Spinal cord (tissue), 10 donors: Measurements from ENCODE around the gene LTBP4. TPM values are rescaled to one million over a fixed set of nuclear protein-coding genes. Genes with fewer than 3 reads are reported as not detected.
"Not testable (repeated sequence)": the region's sequence is repeated elsewhere in the genome, so short reads cannot be mapped to it uniquely, and the experiment has no call there.

Source experiments
- DNase-seq, 6 donors: peaks; one replicate each; pipeline versions ENCODE4 v3.0.0 to v3.0.0-alpha.2; 2013 to 2015; ENCODE audit warnings: low spot score in 6 of 6, low read depth in 4 of 6
- H3K27ac ChIP-seq: one replicate; pipeline ENCODE4 v1.5.1; 2013; ENCODE audit warnings: low read depth, low read length, control low read depth
- H3K27me3 ChIP-seq: one replicate; pipeline ENCODE4 v1.6.1; 2013; ENCODE audit warnings: low read length; ENCODE audit not compliant: control insufficient read depth, insufficient read depth
- H3K36me3 ChIP-seq: one replicate; pipeline ENCODE4 v1.6.1; 2013; ENCODE audit warnings: low read length; ENCODE audit not compliant: control insufficient read depth, insufficient read depth
- H3K4me1 ChIP-seq: one replicate; pipeline ENCODE4 v1.6.1; 2013; ENCODE audit warnings: low read length; ENCODE audit not compliant: control insufficient read depth, insufficient read depth
- H3K4me3 ChIP-seq: one replicate; pipeline ENCODE4 v1.5.1; 2013; ENCODE audit warnings: low read depth, low read length, control low read depth
- H3K9me3 ChIP-seq: one replicate; pipeline ENCODE4 v1.6.1; 2013; ENCODE audit warnings: low read length; ENCODE audit not compliant: control insufficient read depth, insufficient read depth
- WGBS: methylation state at CpG from one replicate; pipeline ENCODE4 v1.1.5; 2013; ENCODE audit warnings: missing lambda C conversion rate; ENCODE audit not compliant: insufficient coverage; 5-methylcytosine and 5-hydroxymethylcytosine counted together
- polyA plus RNA-seq, 2 donors: library from polyadenylated mRNA; unstranded; fragments of 120-200 nt; gene quantifications; one replicate each; pipeline ENCODE4 v1.2.1, GENCODE V29; 2013; ENCODE audit not compliant: insufficient read length in 2 of 2
- total RNA-seq, 2 donors: library from RNA; depleted of rRNA in 1 of 2; stranded (reverse); fragments of 120-200 nt in 1 of 2; fragments of >200 nt in 1 of 2; gene quantifications; one replicate each; pipeline versions ENCODE4 v1.2.3 to v1.2.4, GENCODE V29; 2013 to 2014
- donor health status: healthy.

LTBP4 gene
- total and polyA plus RNA-seq, 4 donors = 57.5 to 141 (median 69.8) TPM

- H3K4me1 ChIP-seq = peaks cover 14% of the 10 kb centered on the region
- H3K27ac ChIP-seq = no peak overlapping the region
- H3K27me3 ChIP-seq = no peaks in the 10 kb centered on the region
- H3K9me3 ChIP-seq = no peaks in the 10 kb centered on the region
- peaks cover 62% of the 10 kb centered on the region for H3K36me3 ChIP-seq
- DNase-seq = no peak
- WGBS = 89% methylated on average over 2 of the region's 2 CpGs
- H3K4me3 ChIP-seq = no peak overlapping the region
Measured at GRCh38 chr19:40585982-40586422, 15.2 kb upstream of the LTBP4 start.

GRCh38 chr19:40586611-40587010 lies 14.6 kb upstream of the LTBP4 start:
- WGBS = 96% methylated on average over 14 of the region's 14 CpGs
- no peaks in the 10 kb centered on the region for H3K27me3 ChIP-seq
- H3K4me1 ChIP-seq = peaks cover 14% of the 10 kb centered on the region
- DNase-seq = no peak
- H3K9me3 ChIP-seq = no peaks in the 10 kb centered on the region
- no peak overlapping the region for H3K27ac ChIP-seq
- peaks cover 64% of the 10 kb centered on the region for H3K36me3 ChIP-seq
- no peak overlapping the region for H3K4me3 ChIP-seq

- Histone ChIP-seq H3K9me3 (no peaks in the 10 kb centered on the region), H3K4me3 (no peak overlapping the region), H3K27ac (no peak overlapping the region), H3K27me3 (no peaks in the 10 kb centered on the region), H3K4me1 (peaks cover 5% of the 10 kb centered on the region), H3K36me3 (peaks cover 49% of the 10 kb centered on the region)
- DNase-seq = no peak
- 94% methylated on average over 19 of the region's 19 CpGs for WGBS
Measured at GRCh38 chr19:40588110-40588854, 12.9 kb upstream of the LTBP4 start.

- H3K9me3 ChIP-seq = no peaks in the 10 kb centered on the region
- H3K27ac ChIP-seq = no peak overlapping the region
- no peaks in the 10 kb centered on the region for H3K27me3 ChIP-seq
- no peak overlapping the region for H3K4me3 ChIP-seq
- no peak for DNase-seq
- WGBS = 92% methylated on average over 6 of the region's 9 CpGs
- peaks cover 45% of the 10 kb centered on the region for H3K36me3 ChIP-seq
- peaks cover 5% of the 10 kb centered on the region for H3K4me1 ChIP-seq
Measured at GRCh38 chr19:40588926-40589569, 12.1 kb upstream of the LTBP4 start.

GRCh38 chr19:40589591-40590429 lies 11.4 kb upstream of the LTBP4 start:
- Histone ChIP-seq H3K27me3 (no peaks in the 10 kb centered on the region), H3K4me3 (no peak overlapping the region), H3K27ac (no peak overlapping the region), H3K9me3 (no peaks in the 10 kb centered on the region), H3K36me3 (peaks cover 45% of the 10 kb centered on the region), H3K4me1 (peaks cover 12% of the 10 kb centered on the region)
- no peak for DNase-seq
- WGBS = 89% methylated on average over 26 of the region's 26 CpGs

- peaks cover 45% of the 10 kb centered on the region for H3K36me3 ChIP-seq
- peaks cover 4% of the 10 kb centered on the region for H3K27me3 ChIP-seq
- no peak overlapping the region for H3K4me3 ChIP-seq
- no peak overlapping the region for H3K27ac ChIP-seq
- H3K4me1 ChIP-seq = peaks cover 16% of the 10 kb centered on the region
- WGBS = 61% methylated on average over 18 of the region's 22 CpGs
- no peak for DNase-seq
- H3K9me3 ChIP-seq = no peaks in the 10 kb centered on the region
Measured at GRCh38 chr19:40590464-40591265, 10.5 kb upstream of the LTBP4 start.

- H3K27ac ChIP-seq, DNase-seq: not testable (repeated sequence)
- no CpG with 5 or more reads among the region's 4 CpGs for WGBS
Measured at GRCh38 chr19:40591724-40592123, 9.4 kb upstream of the LTBP4 start.

GRCh38 chr19:40592170-40592569 lies 9.0 kb upstream of the LTBP4 start:
- H3K4me1 ChIP-seq = peaks cover 23% of the 10 kb centered on the region
- peaks cover 32% of the 10 kb centered on the region for H3K36me3 ChIP-seq
- WGBS = 80% methylated on average over 2 of the region's 4 CpGs
- peaks cover 13% of the 10 kb centered on the region for H3K27me3 ChIP-seq
- no peaks in the 10 kb centered on the region for H3K9me3 ChIP-seq
- H3K27ac ChIP-seq = no peak overlapping the region
- no peak overlapping the region for H3K4me3 ChIP-seq
- DNase-seq = peak in 2 of 6 donors; percentile 66 to 89

More at GRCh38 chr19:40591724-40592123, 9.4 kb upstream of the LTBP4 start:
- not testable (repeated sequence) for H3K4me3 ChIP-seq, H3K9me3 ChIP-seq
- Histone ChIP-seq H3K4me1 (peaks cover 20% of the 10 kb centered on the region), H3K27me3 (peaks cover 10% of the 10 kb centered on the region), H3K36me3 (peaks cover 36% of the 10 kb centered on the region)

- Histone ChIP-seq H3K9me3 (no peaks in the 10 kb centered on the region), H3K4me3 (peak overlapping the region; percentile 29), H3K36me3 (peaks cover 18% of the 10 kb centered on the region), H3K27ac (no peak overlapping the region), H3K27me3 (peaks cover 31% of the 10 kb centered on the region), H3K4me1 (peaks cover 43% of the 10 kb centered on the region)
- 11% methylated on average over 8 of the region's 8 CpGs for WGBS
- peak in 3 of 6 donors; percentile 52 to 94 (median 85) for DNase-seq
Measured at GRCh38 chr19:40594255-40594654, 6.9 kb upstream of the LTBP4 start.
